NK-92 (cell line): ENCODE data around the gene RFX3.

ENCODE experiments used
- DNase-seq: peaks from one replicate; lab custom pipeline; 2025; ENCODE audit not compliant: unreplicated experiment; lab: John Stamatoyannopoulos, UW

The RFX3 gene

GRCh38 chr9:3514786-3515185, 11.0 kb downstream of the RFX3 start:
- DNase-seq, result no peak

GRCh38 chr9:3513265-3513818, 12.5 kb downstream of the RFX3 start:
- DNase-seq, result no peak

- no peak for DNase-seq
Measured at GRCh38 chr9:3511551-3511950, 14.2 kb downstream of the RFX3 start.

GRCh38 chr9:3510796-3511195, 15.0 kb downstream of the RFX3 start:
- DNase-seq, result no peak

- DNase-seq, result no peak
Measured at GRCh38 chr9:3509926-3510325, 15.9 kb downstream of the RFX3 start.

GRCh38 chr9:3508521-3509291, 17.1 kb downstream of the RFX3 start:
- DNase-seq, result no peak

GRCh38 chr9:3508078-3508431, 17.7 kb downstream of the RFX3 start:
- DNase-seq, result no peak

- no peak for DNase-seq
Measured at GRCh38 chr9:3507395-3508077, 18.3 kb downstream of the RFX3 start.

GRCh38 chr9:3506164-3506563, 19.6 kb downstream of the RFX3 start:
- DNase-seq, result no peak

GRCh38 chr9:3502560-3503398, 23.0 kb downstream of the RFX3 start:
- DNase-seq, result no peak

GRCh38 chr9:3500044-3500443, 25.8 kb downstream of the RFX3 start:
- DNase-seq, result no peak

- no peak for DNase-seq
Measured at GRCh38 chr9:3498691-3499090, 27.1 kb downstream of the RFX3 start.

- no peak for DNase-seq
Measured at GRCh38 chr9:3497857-3498256, 27.9 kb downstream of the RFX3 start.

- no peak for DNase-seq
Measured at GRCh38 chr9:3497401-3497800, 28.4 kb downstream of the RFX3 start.

- no peak for DNase-seq
Measured at GRCh38 chr9:3495855-3496254, 29.9 kb downstream of the RFX3 start.

GRCh38 chr9:3492214-3492613, 33.6 kb downstream of the RFX3 start:
- DNase-seq, result no peak

- DNase-seq, result no peak
Measured at GRCh38 chr9:3491450-3491849, 34.4 kb downstream of the RFX3 start.

- DNase-seq, result no peak
Measured at GRCh38 chr9:3490957-3491356, 34.8 kb downstream of the RFX3 start.

GRCh38 chr9:3482578-3482977, 43.2 kb downstream of the RFX3 start:
- no peak for DNase-seq

GRCh38 chr9:3480353-3480655, 45.5 kb downstream of the RFX3 start:
- DNase-seq, result no peak

- no peak for DNase-seq
Measured at GRCh38 chr9:3479514-3480352, 46.1 kb downstream of the RFX3 start.
